H9 (cell line): ENCODE measurements around the gene GSTO1. TPM values are rescaled to one million over a fixed set of nuclear protein-coding genes. Genes with fewer than 3 reads are reported as not detected.
A peak's percentile ranks its signal among the peaks of the same experiment; 100 is the strongest.

Source experiments
- DNase-seq: peaks from one replicate; pipeline ENCODE4 v3.0.0-alpha.2; 2017
- H2AFZ ChIP-seq: one replicate; pipeline ENCODE4 v1.6.1; 2013; ENCODE audit warnings: mild to moderate bottlenecking, low read length, control low read depth, moderate library complexity
- H2AK5ac ChIP-seq: 2 replicates; pipeline ENCODE4 v1.6.1; 2013; ENCODE audit warnings: low read length, control low read depth, mixed read lengths; ENCODE audit not compliant: insufficient read length
- H2BK120ac ChIP-seq: one replicate; pipeline ENCODE4 v1.6.1; 2013; ENCODE audit warnings: low read depth, mild to moderate bottlenecking, low read length, control low read depth, inconsistent platforms; ENCODE audit not compliant: poor library complexity, severe bottlenecking
- H2BK12ac ChIP-seq: 2 replicates; pipeline ENCODE4 v1.6.1; 2013; ENCODE audit warnings: low read length, control low read depth, mixed read lengths, low read depth; ENCODE audit not compliant: insufficient read length
- H2BK15ac ChIP-seq: 2 replicates; pipeline ENCODE4 v1.6.1; 2013; ENCODE audit warnings: low read depth, low read length, control low read depth
- H2BK20ac ChIP-seq: one replicate; pipeline ENCODE4 v1.6.1; 2013; ENCODE audit warnings: low read depth, mild to moderate bottlenecking, low read length, control low read depth, inconsistent platforms; ENCODE audit not compliant: poor library complexity, severe bottlenecking
- H2BK5ac ChIP-seq: 2 replicates; pipeline ENCODE4 v1.6.1; 2013; ENCODE audit warnings: low read length, control low read depth, mixed read lengths; ENCODE audit not compliant: insufficient read length
- H3K14ac ChIP-seq: 2 replicates; pipeline ENCODE4 v1.6.1; 2013; ENCODE audit warnings: low read length, control low read depth; ENCODE audit not compliant: insufficient read depth
- H3K18ac ChIP-seq: 2 replicates; pipeline ENCODE4 v1.6.1; 2013; ENCODE audit warnings: low read depth, mild to moderate bottlenecking, mixed read lengths, low read length, control low read depth; ENCODE audit not compliant: insufficient read length
- H3K23ac ChIP-seq: 2 replicates; pipeline ENCODE4 v1.6.1; 2013; ENCODE audit warnings: low read length, control low read depth, mixed read lengths, low read depth; ENCODE audit not compliant: insufficient read length
- H3K23me2 ChIP-seq: 2 replicates; pipeline ENCODE4 v1.6.1; 2013; ENCODE audit warnings: low read depth, mild to moderate bottlenecking, mixed read lengths, low read length, control low read depth; ENCODE audit not compliant: insufficient read length, poor library complexity, severe bottlenecking
- H3K27ac ChIP-seq: 2 replicates; pipeline ENCODE4 v1.5.1; 2013; ENCODE audit warnings: low read length, control low read depth, mixed read lengths, low read depth; ENCODE audit not compliant: insufficient read length
- H3K27me3 ChIP-seq: 2 replicates; pipeline ENCODE4 v1.6.1; 2013; ENCODE audit warnings: low read length, control low read depth, inconsistent platforms; ENCODE audit not compliant: insufficient read depth
- H3K4ac ChIP-seq: 2 replicates; pipeline ENCODE4 v1.6.1; 2013; ENCODE audit warnings: low read depth, mild to moderate bottlenecking, control low read depth, inconsistent platforms, low read length, moderate library complexity
- H3K4me1 ChIP-seq: 2 replicates; pipeline ENCODE4 v1.6.1; 2013; ENCODE audit warnings: low read length, control low read depth, inconsistent platforms; ENCODE audit not compliant: insufficient read depth
- H3K4me2 ChIP-seq: 2 replicates; pipeline ENCODE4 v1.6.1; 2013; ENCODE audit warnings: low read length, control low read depth, mixed read lengths; ENCODE audit not compliant: insufficient read length, insufficient read depth
- H3K56ac ChIP-seq: 2 replicates; pipeline ENCODE4 v1.6.1; 2013; ENCODE audit warnings: low read depth, mild to moderate bottlenecking, mixed read lengths, low read length, control low read depth; ENCODE audit not compliant: insufficient read length
- H3K79me1 ChIP-seq: 2 replicates; pipeline ENCODE4 v1.6.1; 2013; ENCODE audit warnings: low read depth, mild to moderate bottlenecking, moderate library complexity, low read length, control low read depth, inconsistent platforms; ENCODE audit not compliant: insufficient read depth, poor library complexity, severe bottlenecking
- H3K79me2 ChIP-seq: 2 replicates; pipeline ENCODE4 v1.6.1; 2013; ENCODE audit warnings: low read length, control low read depth, inconsistent platforms; ENCODE audit not compliant: insufficient read depth
- H3K9ac ChIP-seq: 2 replicates; pipeline ENCODE4 v1.6.1; 2013; ENCODE audit warnings: low read length, control low read depth, mixed read lengths; ENCODE audit not compliant: insufficient read length; ENCODE audit errors: extremely low read depth
- H3K9me3 ChIP-seq: one replicate; pipeline ENCODE4 v1.6.1; 2013; ENCODE audit warnings: low read depth, low read length, inconsistent platforms; ENCODE audit not compliant: control insufficient read depth
- H3T11ph ChIP-seq: one replicate; pipeline ENCODE4 v1.6.1; 2013; ENCODE audit warnings: mild to moderate bottlenecking, low read length, control low read depth, inconsistent platforms
- H4K20me1 ChIP-seq: one replicate; pipeline ENCODE4 v1.6.1; 2013; ENCODE audit not compliant: control insufficient read depth, insufficient read length, insufficient read depth
- H4K5ac ChIP-seq: 2 replicates; pipeline ENCODE4 v1.6.1; 2013; ENCODE audit warnings: low read depth, mild to moderate bottlenecking, mixed read lengths, low read length, control low read depth; ENCODE audit not compliant: insufficient read length
- H4K8ac ChIP-seq: replicated peaks from 2 replicates; pipeline ENCODE4 v1.6.1; 2013; ENCODE audit warnings: low read length, control low read depth, mixed read lengths, low read depth; ENCODE audit not compliant: insufficient read length
- H4K91ac ChIP-seq: 2 replicates; pipeline ENCODE4 v1.6.1; 2013; ENCODE audit warnings: low read depth, mild to moderate bottlenecking, moderate library complexity, mixed read lengths, low read length, control low read depth; ENCODE audit not compliant: insufficient read length
- H3K27ac Mint-ChIP-seq, 3 experiments: 2 replicates in 2 of 3; 3 replicates in 1 of 3; pipeline ENCODE4 v1.8.0; 2020 to 2021; ENCODE audit warnings: mixed read lengths in 3 of 3, mild to moderate bottlenecking in 1 of 3, moderate library complexity in 1 of 3
- H3K27me3 Mint-ChIP-seq: 2 replicates; pipeline ENCODE4 v1.8.0; 2021; ENCODE audit warnings: low read depth, mild to moderate bottlenecking, moderate library complexity, mixed read lengths
- H3K36me3 Mint-ChIP-seq, 3 experiments: 2 replicates in 2 of 3; 3 replicates in 1 of 3; pipeline ENCODE4 v1.8.0; 2020 to 2021; ENCODE audit warnings: low read depth in 3 of 3, mixed read lengths in 3 of 3; ENCODE audit not compliant: insufficient read depth in 1 of 3
- H3K4me1 Mint-ChIP-seq, 2 experiments: 2 replicates each; pipeline ENCODE4 v1.8.0; 2020; ENCODE audit warnings: mixed read lengths in 2 of 2
- H3K4me3 Mint-ChIP-seq, 2 experiments: 2 replicates in 1 of 2; 3 replicates in 1 of 2; pipeline ENCODE4 v1.8.0; 2020 to 2021; ENCODE audit warnings: mild to moderate bottlenecking in 2 of 2, mixed read lengths in 2 of 2, moderate library complexity in 1 of 2
- H3K9me3 Mint-ChIP-seq, 2 experiments: 2 replicates in 1 of 2; 3 replicates in 1 of 2; pipeline ENCODE4 v1.8.0; 2020; ENCODE audit warnings: mild to moderate bottlenecking in 2 of 2, mixed read lengths in 2 of 2, moderate library complexity in 1 of 2
- CTCF ChIP-seq: fragments of 200-600 bp; sonication (generic); conservative IDR thresholded peaks from 3 replicates; pipeline ENCODE4 v1.8.0; 2021; ENCODE audit warnings: antibody characterized with exemption, mild to moderate bottlenecking
- WGBS: extraction: QIAGEN DNeasy Blood & Tissue Kit; methylation state at CpG from one replicate; pipeline ENCODE4 v1.1.7; 2013; ENCODE audit warnings: missing lambda C conversion rate, low lambda C conversion rate, mixed read lengths; ENCODE audit not compliant: insufficient read length; ENCODE audit errors: extremely low coverage; 5-methylcytosine and 5-hydroxymethylcytosine counted together
- total RNA-seq: library from RNA; stranded (reverse); gene quantifications from 2 replicates; pipeline ENCODE4 v1.2.1, GENCODE V29; 2021

The GSTO1 gene
- total RNA-seq, 1 experiment from 2014 or later, result 114 TPM

DNA sequence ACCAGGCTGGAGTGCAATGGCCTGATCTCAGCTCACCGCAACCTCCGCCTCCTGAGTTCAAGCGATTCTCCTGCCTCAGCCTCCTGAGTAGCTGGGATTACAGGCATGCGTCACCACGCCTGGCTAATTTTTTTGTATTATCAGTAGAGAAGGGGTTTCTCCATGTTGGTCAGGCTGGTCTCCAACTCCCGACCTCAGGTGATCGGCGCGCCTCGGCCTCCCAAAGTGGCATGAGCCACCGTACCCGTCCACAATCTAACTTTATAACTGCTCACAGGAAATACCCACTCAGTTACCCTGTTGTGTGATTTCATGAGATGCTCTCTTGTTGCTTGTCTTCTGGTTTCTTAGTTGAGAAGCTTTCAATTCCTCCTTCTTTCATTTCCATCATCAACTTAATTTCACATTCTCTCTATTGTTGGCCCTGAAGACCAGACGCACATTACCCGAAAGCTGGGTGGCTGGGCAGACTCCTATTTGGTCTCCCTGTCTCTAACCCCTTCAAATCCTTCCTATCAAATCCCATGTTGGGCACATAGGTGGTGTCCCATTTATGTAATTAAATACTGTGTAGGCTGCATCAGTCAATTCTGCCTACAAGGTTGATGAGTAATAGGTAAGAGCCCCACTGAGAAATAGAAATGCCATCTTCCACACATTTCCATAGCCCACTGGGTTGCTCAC is 13.2 kb downstream of the GSTO1 start:
- no peak overlapping the region for H3K23ac ChIP-seq
- no peak overlapping the region for H3K56ac ChIP-seq
- H3K27ac ChIP-seq, result no peak overlapping the region
- no peak overlapping the region for H2BK120ac ChIP-seq
- H3K4me1 ChIP-seq, result peaks cover 4% of the 10 kb centered on the region; the same call in 1 of the 2 replicates
- no peak overlapping the region for H2AK5ac ChIP-seq
- H3K27ac Mint-ChIP-seq, result peak overlapping the region; percentile 93 to 97 (median 95); a peak in 6 of 7 replicates
- no peak overlapping the region for H3K18ac ChIP-seq
- TF ChIP-seq CTCF, result no peak
- H3K9ac ChIP-seq, result peak overlapping the region; percentile 93
- no peak overlapping the region for H4K8ac ChIP-seq
- H3K23me2 ChIP-seq, result peaks cover 3% of the 10 kb centered on the region
- peaks cover 11% of the 10 kb centered on the region in 2 experiments for H3K4me1 Mint-ChIP-seq
- H3K4me3 Mint-ChIP-seq, result peak overlapping the region; percentile 93 to 97
- no peak overlapping the region for H2AFZ ChIP-seq
- no peaks in the 10 kb centered on the region for H3K27me3 Mint-ChIP-seq
- peaks cover 6% of the 10 kb centered on the region; the same call in 1 of the 2 replicates for H3K79me2 ChIP-seq
- H2BK20ac ChIP-seq, result no peak overlapping the region
- peaks cover 10 to 44% (median 14%) of the 10 kb centered on the region in 3 experiments for H3K36me3 Mint-ChIP-seq
- WGBS, result no CpG with 5 or more reads among the region's 14 CpGs
- H2BK12ac ChIP-seq, result no peak overlapping the region
- no peaks in the 10 kb centered on the region for H3K27me3 ChIP-seq
- no peak overlapping the region for H2BK15ac ChIP-seq
- H3K4ac ChIP-seq, result no peak overlapping the region
- no peaks in the 10 kb centered on the region for H4K20me1 ChIP-seq
- H3K9me3 Mint-ChIP-seq, result no peaks in the 10 kb centered on the region; a peak in 1 of 5 replicates
- no peak overlapping the region for H3T11ph ChIP-seq
- H4K91ac ChIP-seq, result no peak overlapping the region
- no peaks in the 10 kb centered on the region for H3K9me3 ChIP-seq
- H4K5ac ChIP-seq, result no peak overlapping the region
- H3K14ac ChIP-seq, result no peak overlapping the region
- H3K4me2 ChIP-seq, result peak overlapping the region; percentile 80
- no peak overlapping the region for H2BK5ac ChIP-seq
- DNase-seq, result no peak
- H3K79me1 ChIP-seq, result no peaks in the 10 kb centered on the region
